HG02885 (cell line): Measurements from ENCODE around the gene DNAH1.
"Not testable (repeated sequence)": the region's sequence is repeated elsewhere in the genome, so short reads cannot be mapped to it uniquely, and the experiment has no call there.

ENCODE experiments used
- ATAC-seq: cut with Tn5 transposase; IDR thresholded peaks from one replicate; pipeline ENCODE4 v1.9.1; 2021; ENCODE audit warnings: mild to moderate bottlenecking; ENCODE audit not compliant: unreplicated experiment, poor library complexity

DNAH1 gene

GRCh38 chr3:52331091-52331490, 15.0 kb downstream of the DNAH1 start:
- ATAC-seq = no peak

GRCh38 chr3:52331906-52332305, 15.8 kb downstream of the DNAH1 start:
- no peak for ATAC-seq

- ATAC-seq = no peak
These were observed 17.9 kb downstream of the DNAH1 start for GRCh38 chr3:52333869-52334557.

- ATAC-seq = not testable (repeated sequence)
These were observed 22.0 kb downstream of the DNAH1 start for GRCh38 chr3:52338131-52338530.

- no peak for ATAC-seq
These were observed 23.5 kb downstream of the DNAH1 start for GRCh38 chr3:52339612-52340011.

GRCh38 chr3:52341123-52341522, 25.0 kb downstream of the DNAH1 start:
- no peak for ATAC-seq

- no peak for ATAC-seq
These were observed 28.0 kb downstream of the DNAH1 start for GRCh38 chr3:52343946-52344600.

- ATAC-seq = no peak
These were observed 29.5 kb downstream of the DNAH1 start for GRCh38 chr3:52345521-52346109.

- no peak for ATAC-seq
These were observed 30.8 kb downstream of the DNAH1 start for GRCh38 chr3:52346623-52347530.

- ATAC-seq = no peak
These were observed 31.9 kb downstream of the DNAH1 start for GRCh38 chr3:52347716-52348635.

GRCh38 chr3:52349131-52349530, 33.0 kb downstream of the DNAH1 start:
- no peak for ATAC-seq

GRCh38 chr3:52349611-52350395, 33.7 kb downstream of the DNAH1 start:
- ATAC-seq = no peak

GRCh38 chr3:52350416-52350815, 34.3 kb downstream of the DNAH1 start:
- ATAC-seq = no peak

- no peak for ATAC-seq
These were observed 35.1 kb downstream of the DNAH1 start for GRCh38 chr3:52350981-52351761.

- no peak for ATAC-seq
These were observed 35.7 kb downstream of the DNAH1 start for GRCh38 chr3:52351762-52352368.

- no peak for ATAC-seq
These were observed 36.4 kb downstream of the DNAH1 start for GRCh38 chr3:52352566-52352965.

GRCh38 chr3:52353291-52353855, 37.3 kb downstream of the DNAH1 start:
- ATAC-seq = no peak
